GM21526 (cell line): Measurements from ENCODE around the gene EIF4E2.

ENCODE experiments used
- ATAC-seq: cut with Tn5 transposase; IDR thresholded peaks from one replicate; pipeline ENCODE4 v1.9.1; 2021; ENCODE audit warnings: moderate library complexity; ENCODE audit not compliant: unreplicated experiment, low FRiP score

EIF4E2 gene

GRCh38 chr2:232588680-232589585, 38.4 kb downstream of the EIF4E2 start:
- ATAC-seq, result no peak

GRCh38 chr2:232592772-232593395, 42.4 kb downstream of the EIF4E2 start:
- ATAC-seq, result no peak

GRCh38 chr2:232593982-232594381, 43.5 kb downstream of the EIF4E2 start:
- no peak for ATAC-seq

- ATAC-seq, result no peak
Measured at GRCh38 chr2:232597362-232598079, 47.0 kb downstream of the EIF4E2 start.

GRCh38 chr2:232598293-232598692, 47.8 kb downstream of the EIF4E2 start:
- ATAC-seq, result no peak

- no peak for ATAC-seq
Measured at GRCh38 chr2:232600053-232600773, 49.7 kb downstream of the EIF4E2 start.

GRCh38 chr2:232603283-232603682, 52.8 kb downstream of the EIF4E2 start:
- no peak for ATAC-seq

- no peak for ATAC-seq
Measured at GRCh38 chr2:232604535-232604934, 54.0 kb downstream of the EIF4E2 start.

GRCh38 chr2:232607011-232607410, 56.5 kb downstream of the EIF4E2 start:
- no peak for ATAC-seq

- no peak for ATAC-seq
Measured at GRCh38 chr2:232609607-232610006, 59.1 kb downstream of the EIF4E2 start.

GRCh38 chr2:232610081-232610480, 59.6 kb downstream of the EIF4E2 start:
- no peak for ATAC-seq

GRCh38 chr2:232611061-232611460, 60.6 kb downstream of the EIF4E2 start:
- ATAC-seq, result no peak

- no peak for ATAC-seq
Measured at GRCh38 chr2:232611559-232612218, 61.2 kb downstream of the EIF4E2 start.

GRCh38 chr2:232613538-232614134, 63.1 kb downstream of the EIF4E2 start:
- no peak for ATAC-seq

GRCh38 chr2:232615339-232615738, 64.8 kb downstream of the EIF4E2 start:
- ATAC-seq, result no peak
